Mesenchymal stem cell (in vitro differentiated cells and primary cell): ENCODE data around the gene ZNF532.

Experiments
- DNase-seq: peaks from one replicate; pipeline ENCODE4 v3.0.0-alpha.2; 2013
- H2AFZ ChIP-seq: one replicate; pipeline ENCODE4 v1.6.1; 2013; ENCODE audit warnings: low read depth, mild to moderate bottlenecking, control low read depth, inconsistent platforms, low read length, moderate library complexity
- H2AK5ac ChIP-seq: 2 replicates; pipeline ENCODE4 v1.6.1; 2013; ENCODE audit warnings: low read length, moderate library complexity, mild to moderate bottlenecking, inconsistent platforms; ENCODE audit not compliant: severe bottlenecking
- H2BK120ac ChIP-seq: one replicate; pipeline ENCODE4 v1.6.1; 2013; ENCODE audit warnings: low read depth, mild to moderate bottlenecking, inconsistent platforms, low read length, moderate library complexity
- H2BK12ac ChIP-seq, 2 experiments: one replicate each; pipeline ENCODE4 v1.6.1; 2013; ENCODE audit warnings: inconsistent platforms in 2 of 2, low read length in 2 of 2, mild to moderate bottlenecking in 2 of 2, moderate library complexity in 2 of 2, control low read depth in 1 of 2
- H2BK15ac ChIP-seq: one replicate; pipeline ENCODE4 v1.6.1; 2013; ENCODE audit warnings: mild to moderate bottlenecking, low read depth, inconsistent platforms; ENCODE audit not compliant: poor library complexity, severe bottlenecking
- H2BK5ac ChIP-seq: 2 replicates; pipeline ENCODE4 v1.6.1; 2013; ENCODE audit warnings: low read depth, mild to moderate bottlenecking, low read length, control low read depth, inconsistent platforms; ENCODE audit not compliant: poor library complexity, severe bottlenecking
- H3K14ac ChIP-seq, 2 experiments: one replicate each; pipeline ENCODE4 v1.6.1; 2013; ENCODE audit warnings: inconsistent platforms in 2 of 2, low read length in 2 of 2, control low read depth in 1 of 2, mild to moderate bottlenecking in 1 of 2, moderate library complexity in 1 of 2
- H3K18ac ChIP-seq, 2 experiments: one replicate each; pipeline ENCODE4 v1.6.1; 2013; ENCODE audit warnings: inconsistent platforms in 2 of 2, low read length in 2 of 2, control low read depth in 1 of 2, low read depth in 1 of 2, mild to moderate bottlenecking in 1 of 2
- H3K23ac ChIP-seq, 2 experiments: one replicate each; pipeline ENCODE4 v1.6.1; 2013; ENCODE audit warnings: inconsistent platforms in 2 of 2, low read length in 2 of 2, mild to moderate bottlenecking in 2 of 2, moderate library complexity in 2 of 2, control low read depth in 1 of 2
- H3K27ac ChIP-seq: 2 replicates; pipeline ENCODE4 v1.5.1; 2013; ENCODE audit warnings: mild to moderate bottlenecking, moderate library complexity, low read length, control low read depth, inconsistent platforms; ENCODE audit not compliant: poor library complexity, severe bottlenecking
- H3K27me3 ChIP-seq, 2 experiments: 2 replicates each; pipeline versions ENCODE4 v1.6.1 to v1.7.0; 2013; ENCODE audit warnings: low read length in 2 of 2, mild to moderate bottlenecking in 2 of 2, moderate library complexity in 2 of 2, control low read depth in 1 of 2, inconsistent platforms in 1 of 2; ENCODE audit not compliant: control insufficient read depth in 1 of 2, insufficient read depth in 1 of 2
- H3K36me3 ChIP-seq, 2 experiments: 2 replicates each; pipeline versions ENCODE4 v1.6.1 to v1.7.0; 2013; ENCODE audit warnings: low read length in 2 of 2, control low read depth in 1 of 2, inconsistent platforms in 1 of 2, low read depth in 1 of 2, mild to moderate bottlenecking in 1 of 2; ENCODE audit not compliant: insufficient read depth in 2 of 2, control insufficient read depth in 1 of 2
- H3K4ac ChIP-seq, 2 experiments: one replicate each; pipeline ENCODE4 v1.6.1; 2013; ENCODE audit warnings: inconsistent platforms in 2 of 2, low read length in 2 of 2, mild to moderate bottlenecking in 2 of 2, moderate library complexity in 2 of 2, control low read depth in 1 of 2, low read depth in 1 of 2
- H3K4me1 ChIP-seq: 2 replicates; pipeline ENCODE4 v1.6.1; 2013; ENCODE audit warnings: low read depth, low read length, control low read depth; ENCODE audit not compliant: control insufficient read depth, insufficient read depth
- H3K4me2 ChIP-seq: 2 replicates; pipeline ENCODE4 v1.6.1; 2013; ENCODE audit warnings: low read length, mild to moderate bottlenecking, inconsistent platforms; ENCODE audit not compliant: poor library complexity, severe bottlenecking
- H3K4me3 ChIP-seq, 2 experiments: 2 replicates each; pipeline versions ENCODE4 v1.5.1 to v1.7.0; 2013; ENCODE audit warnings: low read length in 2 of 2, mild to moderate bottlenecking in 2 of 2, control low read depth in 1 of 2, low read depth in 1 of 2; ENCODE audit not compliant: insufficient read depth in 1 of 2
- H3K79me1 ChIP-seq: replicated peaks from 2 replicates; pipeline ENCODE4 v1.6.1; 2013; ENCODE audit warnings: mild to moderate bottlenecking, control low read depth, low read length, inconsistent platforms; ENCODE audit not compliant: poor library complexity, severe bottlenecking
- H3K9ac ChIP-seq: 2 replicates; pipeline ENCODE4 v1.7.0; 2013; ENCODE audit warnings: mild to moderate bottlenecking, low read length, moderate library complexity
- H3K9me3 ChIP-seq: 2 replicates; pipeline ENCODE4 v1.7.0; 2013; ENCODE audit warnings: mild to moderate bottlenecking, low read length; ENCODE audit not compliant: control insufficient read depth
- H4K8ac ChIP-seq: one replicate; pipeline ENCODE4 v1.6.1; 2013; ENCODE audit warnings: inconsistent platforms, mild to moderate bottlenecking, low read length, moderate library complexity
- H4K91ac ChIP-seq: one replicate; pipeline ENCODE4 v1.6.1; 2013; ENCODE audit warnings: mild to moderate bottlenecking, low read length, inconsistent platforms
- WGBS: methylation state at CpG from one replicate; pipeline ENCODE4 v1.1.7; 2013; ENCODE audit warnings: mixed read lengths; 5-methylcytosine and 5-hydroxymethylcytosine counted together

ZNF532 gene

DNA sequence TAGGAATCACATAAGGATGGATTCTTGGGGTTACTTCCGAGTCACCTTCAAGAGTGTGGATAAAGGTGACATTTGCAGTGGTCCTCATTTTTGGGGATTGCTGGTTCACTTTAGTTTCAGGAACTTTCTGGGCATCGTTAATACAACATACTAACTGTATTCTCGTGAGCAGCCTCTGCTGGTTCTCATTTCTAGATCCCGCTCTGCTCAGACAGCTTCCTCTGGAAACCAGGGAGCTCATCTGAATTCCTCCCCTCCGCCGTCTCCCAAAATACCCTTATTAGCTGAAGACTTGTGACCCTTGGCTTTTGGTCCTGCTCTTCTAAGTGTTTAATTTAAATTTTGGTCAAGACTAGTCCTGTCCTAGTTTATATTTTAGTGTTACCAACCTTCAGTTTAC is 64.5 kb downstream of the ZNF532 start:
- no peak overlapping the region for H2BK15ac ChIP-seq
- no peak overlapping the region for H2AK5ac ChIP-seq
- H2AFZ ChIP-seq, result no peak overlapping the region
- no peak overlapping the region for H3K4me3 ChIP-seq
- H4K91ac ChIP-seq, result no peak overlapping the region
- no peak overlapping the region for H3K14ac ChIP-seq
- peaks cover 11% of the 10 kb centered on the region for H3K9me3 ChIP-seq
- H3K4me2 ChIP-seq, result no peak overlapping the region
- H2BK12ac ChIP-seq, result no peak overlapping the region
- H3K4me1 ChIP-seq, result peaks cover 1% of the 10 kb centered on the region
- no peak for DNase-seq
- H4K8ac ChIP-seq, result no peak overlapping the region
- H3K18ac ChIP-seq, result no peak overlapping the region
- peaks cover 2 to 7% of the 10 kb centered on the region in 2 experiments for H3K36me3 ChIP-seq
- H2BK120ac ChIP-seq, result no peak overlapping the region
- H3K9ac ChIP-seq, result no peak overlapping the region
- no peak overlapping the region for H2BK5ac ChIP-seq
- H3K27ac ChIP-seq, result no peak overlapping the region
- no peaks in the 10 kb centered on the region for H3K27me3 ChIP-seq
- peaks cover 35% of the 10 kb centered on the region for H3K79me1 ChIP-seq
- no peak overlapping the region for H3K4ac ChIP-seq
- H3K23ac ChIP-seq, result no peak overlapping the region
- 93% methylated on average over 6 of the region's 6 CpGs for WGBS

- no peak overlapping the region for H3K4me2 ChIP-seq
- no peak for DNase-seq
- no peak overlapping the region for H3K4ac ChIP-seq
- H2AFZ ChIP-seq, result no peak overlapping the region
- peaks cover 8 to 28% of the 10 kb centered on the region in 2 experiments for H3K36me3 ChIP-seq
- H2BK15ac ChIP-seq, result no peak overlapping the region
- no peak overlapping the region for H2AK5ac ChIP-seq
- H3K14ac ChIP-seq, result no peak overlapping the region
- no peak overlapping the region for H3K27ac ChIP-seq
- H3K79me1 ChIP-seq, result peaks cover 25% of the 10 kb centered on the region
- H2BK12ac ChIP-seq, result no peak overlapping the region
- no peak overlapping the region for H2BK5ac ChIP-seq
- no peaks in the 10 kb centered on the region for H3K9me3 ChIP-seq
- H3K27me3 ChIP-seq, result no peaks in the 10 kb centered on the region
- H3K18ac ChIP-seq, result no peak overlapping the region
- no peak overlapping the region for H4K8ac ChIP-seq
- no peak overlapping the region for H3K9ac ChIP-seq
- no peak overlapping the region for H3K23ac ChIP-seq
- H4K91ac ChIP-seq, result no peak overlapping the region
- no peak overlapping the region for H3K4me3 ChIP-seq
- WGBS, result 94% methylated on average over 9 of the region's 9 CpGs
- H2BK120ac ChIP-seq, result no peak overlapping the region
- peaks cover 3% of the 10 kb centered on the region for H3K4me1 ChIP-seq
Observed at GRCh38 chr18:58934356-58934755, 69.7 kb downstream of the ZNF532 start.

DNA sequence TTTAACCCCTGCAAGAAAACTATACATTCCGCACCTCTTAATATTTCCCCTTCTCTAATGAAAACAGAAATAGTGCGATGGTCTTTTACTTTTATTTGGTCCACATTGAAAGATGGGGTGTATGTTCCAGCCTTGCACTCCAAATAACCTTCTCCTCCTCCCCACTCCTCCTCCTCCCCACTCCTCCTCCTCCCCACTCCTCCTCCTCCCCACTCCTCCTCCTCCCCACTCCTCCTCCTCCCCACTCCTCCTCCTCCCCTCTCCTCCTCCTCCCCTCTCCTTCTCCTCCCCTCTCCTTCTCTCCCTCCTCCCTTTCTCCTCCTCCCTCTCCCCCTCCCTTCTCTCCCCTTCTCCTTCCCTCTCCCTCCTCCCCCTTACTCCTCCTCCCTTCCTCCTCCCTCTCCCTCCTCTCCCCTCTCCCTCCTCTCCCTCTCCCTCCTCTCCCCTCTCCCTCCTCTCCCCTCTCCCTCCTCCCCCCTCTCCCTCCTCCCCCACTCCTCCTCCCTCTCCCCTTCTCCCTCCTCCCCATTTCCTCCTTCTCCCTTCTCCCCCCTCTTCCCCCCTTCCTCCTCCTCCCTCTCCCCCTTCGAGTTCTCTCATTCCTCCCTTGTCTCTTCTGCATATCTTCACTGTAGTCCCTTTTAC is 70.4 kb downstream of the ZNF532 start:
- Histone ChIP-seq H2BK5ac (no peak overlapping the region), H3K79me1 (peaks cover 25% of the 10 kb centered on the region), H3K4me2 (no peak overlapping the region), H3K27ac (no peak overlapping the region), H3K4ac (no peak overlapping the region), H3K27me3 (no peaks in the 10 kb centered on the region), H2AK5ac (no peak overlapping the region), H3K9ac (no peak overlapping the region), H3K14ac (no peak overlapping the region), H2BK120ac (no peak overlapping the region), H3K9me3 (no peaks in the 10 kb centered on the region), H2BK12ac (no peak overlapping the region), H4K8ac (no peak overlapping the region), H3K18ac (no peak overlapping the region), H3K4me3 (no peak overlapping the region), H2AFZ (no peak overlapping the region), H3K4me1 (peaks cover 3% of the 10 kb centered on the region), H3K23ac (no peak overlapping the region), H2BK15ac (no peak overlapping the region), H3K36me3 (peaks cover 11 to 32% of the 10 kb centered on the region in 2 experiments), H4K91ac (no peak overlapping the region)
- no peak for DNase-seq
- WGBS, result 63% methylated on average over 2 of the region's 3 CpGs

DNA sequence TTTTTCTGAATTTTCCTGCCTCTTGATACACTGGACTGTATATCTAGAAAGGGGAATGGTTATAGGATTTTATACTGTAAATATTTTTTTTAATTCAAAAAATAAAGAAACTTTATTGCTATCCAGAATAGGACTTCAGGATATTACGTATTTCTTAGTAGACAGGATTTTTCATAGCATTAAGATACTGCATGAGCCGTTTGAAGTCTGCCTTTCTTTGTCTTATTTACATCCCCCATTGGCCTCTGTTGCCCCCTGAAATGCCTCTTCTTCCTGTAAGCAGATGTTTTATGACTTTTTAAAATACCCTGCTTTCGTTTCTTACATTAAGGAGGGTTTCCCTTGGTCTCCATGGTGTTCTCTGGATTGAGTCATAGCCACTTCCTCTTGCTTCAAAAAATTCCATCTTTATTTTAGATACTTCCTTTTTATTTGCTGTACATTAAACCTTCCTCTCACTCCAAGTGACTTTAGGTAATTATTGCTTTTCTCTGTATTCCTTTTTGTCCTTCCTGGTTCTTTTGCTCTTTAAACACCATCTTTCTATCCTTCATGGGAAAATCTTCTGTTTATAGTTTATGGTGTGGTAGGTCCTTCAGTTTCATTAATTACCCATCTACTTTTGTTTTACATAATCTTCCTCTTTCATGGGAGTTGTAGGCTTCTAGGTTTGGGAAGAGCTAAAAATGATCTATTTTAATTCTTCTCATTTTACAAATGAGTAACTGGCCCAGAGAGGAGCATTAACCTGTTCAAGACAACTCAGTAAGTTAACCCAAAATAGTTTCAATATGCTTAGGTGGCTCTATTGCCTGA is 72.6 kb downstream of the ZNF532 start:
- Histone ChIP-seq H3K4ac (no peak overlapping the region), H2BK15ac (no peak overlapping the region), H4K91ac (no peak overlapping the region), H3K27ac (peak overlapping the region; percentile 38), H2AK5ac (no peak overlapping the region), H2BK5ac (no peak overlapping the region), H3K9ac (peak overlapping the region; percentile 48), H2AFZ (no peak overlapping the region), H2BK120ac (no peak overlapping the region), H3K4me2 (no peak overlapping the region), H4K8ac (no peak overlapping the region), H3K9me3 (no peaks in the 10 kb centered on the region), H3K79me1 (peaks cover 19% of the 10 kb centered on the region), H2BK12ac (no peak overlapping the region), H3K4me1 (peaks cover 1% of the 10 kb centered on the region), H3K27me3 (no peaks in the 10 kb centered on the region), H3K4me3 (peak overlapping the region in 1 of 2 experiments; percentile 50), H3K36me3 (peaks cover 19 to 44% of the 10 kb centered on the region in 2 experiments), H3K18ac (no peak overlapping the region), H3K23ac (no peak overlapping the region), H3K14ac (no peak overlapping the region)
- DNase-seq, result peak; percentile 77
- 37% methylated on average over 3 of the region's 3 CpGs for WGBS
